ENCODE results near the gene MYO5B.

GRCh38 chr18:49827996-49828395 is 367.0 kb downstream of the MYO5B start:
- no peak for TF ChIP-seq CTCF (IDR thresholded peaks at IDR 0.05; ENCODE audit: low read depth, low read length)
- TF ChIP-seq POLR2A (IDR thresholded peaks at IDR 0.05; ENCODE audit: extremely low read depth, insufficient read length): no peak

Measured in NB4 (cell line).